Neural cell (in vitro differentiated cells): ENCODE data around the gene ATP5MG. TPM values are rescaled to one million over a fixed set of nuclear protein-coding genes. Genes with fewer than 3 reads are reported as not detected.

ENCODE experiments used
- H2AFZ ChIP-seq: fragments of 200-600, 300-800 bp; sonication (generic), shearing (Covaris generic); 2 replicates; pipeline ENCODE4 v1.6.0; 2014; ENCODE audit warnings: low read depth, mild to moderate bottlenecking, antibody characterized with exemption, low read length, moderate library complexity
- H3F3A ChIP-seq: fragments of 200-600 bp; shearing (Covaris generic); 2 replicates; pipeline ENCODE4 v1.6.1; 2016; ENCODE audit warnings: mild to moderate bottlenecking, moderate library complexity, mixed read lengths, antibody characterized with exemption, low read length; ENCODE audit not compliant: insufficient read depth, poor library complexity, severe bottlenecking
- H3K27ac ChIP-seq: fragments of 200-600, 300-800 bp; sonication (generic), shearing (Covaris generic); 2 replicates; pipeline ENCODE4 v1.5.1; 2014; ENCODE audit warnings: mild to moderate bottlenecking, low read length, moderate library complexity
- H3K27me3 ChIP-seq: fragments of 300-800, 200-600 bp; sonication (generic), shearing (Covaris generic); 2 replicates; pipeline ENCODE4 v1.6.0; 2014; ENCODE audit warnings: mild to moderate bottlenecking, low read depth, low read length, moderate library complexity; ENCODE audit not compliant: insufficient read depth
- H3K36me3 ChIP-seq: fragments of 300-800, 200-600 bp; sonication (generic), shearing (Covaris generic); 2 replicates; pipeline ENCODE4 v1.5.1; 2014; ENCODE audit warnings: mild to moderate bottlenecking, antibody characterized with exemption, low read length, moderate library complexity; ENCODE audit not compliant: insufficient read depth
- H3K4me2 ChIP-seq: fragments of 300-800, 200-600 bp; sonication (generic), shearing (Covaris generic); 2 replicates; pipeline ENCODE4 v1.6.0; 2014; ENCODE audit warnings: mild to moderate bottlenecking, low read length
- H3K4me3 ChIP-seq: fragments of 300-800, 200-600 bp; sonication (generic), shearing (Covaris generic); 2 replicates; pipeline ENCODE4 v1.5.1; 2014; ENCODE audit warnings: mild to moderate bottlenecking, low read length, moderate library complexity
- H3K79me2 ChIP-seq: fragments of 200-600 bp; shearing (Covaris generic); replicated peaks from 2 replicates; pipeline ENCODE4 v1.6.0; 2014; ENCODE audit warnings: mild to moderate bottlenecking, low read length, moderate library complexity; ENCODE audit not compliant: insufficient read depth
- H3K9ac ChIP-seq: fragments of 300-800, 200-600 bp; sonication (generic), shearing (Covaris generic); 2 replicates; pipeline ENCODE4 v1.6.1; 2016; ENCODE audit warnings: mild to moderate bottlenecking, low read length, mixed read lengths
- H3K9me2 ChIP-seq: fragments of 200-600 bp; shearing (Covaris generic); 2 replicates; pipeline ENCODE4 v1.6.1; 2016; ENCODE audit warnings: mild to moderate bottlenecking, low read length, mixed read lengths; ENCODE audit not compliant: insufficient read depth
- H3K9me3 ChIP-seq: fragments of 200-600, 300-800 bp; sonication (generic), shearing (Covaris generic); 2 replicates; pipeline ENCODE4 v1.6.1; 2016; ENCODE audit warnings: mild to moderate bottlenecking, mixed run types, low read length, moderate library complexity, mixed read lengths
- H4K20me1 ChIP-seq: fragments of 200-600 bp; shearing (Covaris generic); 2 replicates; pipeline ENCODE4 v1.6.1; 2016; ENCODE audit warnings: mild to moderate bottlenecking, mixed run types; ENCODE audit not compliant: insufficient read depth
- CTCF ChIP-seq: fragments of 450-650 bp; IDR thresholded peaks from 2 replicates; pipeline ENCODE4 v1.5.1; 2014; ENCODE audit warnings: antibody characterized with exemption, mild to moderate bottlenecking, moderate library complexity; ENCODE audit not compliant: poor library complexity, severe bottlenecking
- EP300 ChIP-seq: fragments of 450-650 bp; conservative IDR thresholded peaks from 2 replicates; pipeline ENCODE4 v1.6.1; 2014; ENCODE audit warnings: antibody characterized with exemption, mild to moderate bottlenecking, moderate library complexity; ENCODE audit not compliant: poor library complexity, severe bottlenecking
- EZH2 ChIP-seq: fragments of 200-600, 300-800 bp; shearing (Covaris generic), sonication (generic); IDR thresholded peaks from 2 replicates; pipeline ENCODE4 v1.6.1; 2014; ENCODE audit warnings: antibody characterized with exemption, low read length, borderline replicate concordance, mild to moderate bottlenecking; ENCODE audit not compliant: insufficient read depth, poor library complexity, severe bottlenecking
- MXI1 ChIP-seq: fragments of 450-650 bp; conservative IDR thresholded peaks from 2 replicates; pipeline ENCODE4 v1.6.1; 2014; ENCODE audit warnings: antibody characterized with exemption, mild to moderate bottlenecking; ENCODE audit not compliant: poor library complexity, severe bottlenecking
- POLR2AphosphoS5 ChIP-seq: IDR thresholded peaks from 2 replicates; pipeline ENCODE4 v1.6.1; 2012
- RAD21 ChIP-seq: fragments of 450-650 bp; conservative IDR thresholded peaks from 2 replicates; pipeline ENCODE4 v1.6.1; 2014; ENCODE audit warnings: antibody characterized with exemption, mild to moderate bottlenecking, moderate library complexity
- REST ChIP-seq: IDR thresholded peaks from 2 replicates; pipeline ENCODE4 v1.6.1; 2012; ENCODE audit warnings: borderline replicate concordance
- SMC3 ChIP-seq: fragments of 450-650 bp; conservative IDR thresholded peaks from 2 replicates; pipeline ENCODE4 v1.6.1; 2014; ENCODE audit warnings: antibody characterized with exemption, mild to moderate bottlenecking, moderate library complexity; ENCODE audit not compliant: poor library complexity
- TAF1 ChIP-seq: IDR thresholded peaks from 2 replicates; pipeline ENCODE4 v1.6.1; 2012; ENCODE audit warnings: low read depth
- polyA plus RNA-seq: library from polyadenylated mRNA; depleted of rRNA; stranded (reverse); fragments of >200 nt; gene quantifications from 2 replicates; pipeline ENCODE4 v1.2.3, GENCODE V29; 2014

Gene ATP5MG
- polyA plus RNA-seq, 1 donor from 2014 or later = 153 TPM

- H3K9me2 ChIP-seq = no peaks in the 10 kb centered on the region
- no peaks in the 10 kb centered on the region for H3K36me3 ChIP-seq
- H3K4me2 ChIP-seq = no peak overlapping the region
- H3K9ac ChIP-seq = no peak overlapping the region
- no peaks in the 10 kb centered on the region for H3K27me3 ChIP-seq
- no peaks in the 10 kb centered on the region for H3F3A ChIP-seq
- no peaks in the 10 kb centered on the region for H4K20me1 ChIP-seq
- no peaks in the 10 kb centered on the region for H3K9me3 ChIP-seq
- H3K4me3 ChIP-seq = no peak overlapping the region
- no peak overlapping the region for H3K27ac ChIP-seq
- no peaks in the 10 kb centered on the region for H3K79me2 ChIP-seq
- H2AFZ ChIP-seq = no peak overlapping the region
- TF ChIP-seq CTCF (no peak), EZH2 (no peak)
Observed at GRCh38 chr11:118383657-118384056, 17.7 kb upstream of the ATP5MG start.

GRCh38 chr11:118396097-118396501, 5.3 kb upstream of the ATP5MG start:
- Histone ChIP-seq H3K36me3 (no peaks in the 10 kb centered on the region), H3K4me3 (no peak overlapping the region), H3K9ac (no peak overlapping the region), H3K9me3 (no peaks in the 10 kb centered on the region), H2AFZ (no peak overlapping the region), H3K4me2 (no peak overlapping the region), H3K9me2 (no peaks in the 10 kb centered on the region), H3F3A (no peaks in the 10 kb centered on the region), H4K20me1 (no peaks in the 10 kb centered on the region), H3K79me2 (no peaks in the 10 kb centered on the region), H3K27ac (no peak overlapping the region), H3K27me3 (no peaks in the 10 kb centered on the region)
- TF ChIP-seq EP300 (no peak), SMC3 (no peak), REST (no peak), TAF1 (no peak), MXI1 (no peak), POLR2AphosphoS5 (no peak), CTCF (no peak), EZH2 (no peak), RAD21 (no peak)
